ENCODE measurements around the gene ATP8A1.
A peak's percentile ranks its signal among the peaks of the same experiment; 100 is the strongest.

The ATP8A1 gene

DNA sequence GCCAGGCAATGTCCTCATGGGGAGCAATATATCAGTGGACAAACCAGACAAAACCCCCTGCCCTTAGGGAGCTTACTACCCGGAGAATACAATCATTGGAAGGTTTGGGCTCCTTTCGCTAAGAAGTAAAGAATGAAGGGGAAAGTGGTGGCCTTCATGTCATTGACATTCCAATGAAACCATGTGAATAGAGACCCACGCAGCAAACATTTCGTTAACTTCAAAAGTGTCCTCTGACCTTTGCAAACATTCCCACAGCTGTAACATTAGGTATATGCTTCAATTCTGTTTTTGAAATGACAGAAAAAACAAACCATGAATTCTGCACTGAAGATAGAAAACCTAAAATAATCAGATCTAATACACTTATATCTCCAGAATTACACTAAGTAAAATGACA is 7.0 kb downstream of the ATP8A1 start:
- DNase-seq (ENCODE audit: low read depth in 2 of 2): no peak

DNA sequence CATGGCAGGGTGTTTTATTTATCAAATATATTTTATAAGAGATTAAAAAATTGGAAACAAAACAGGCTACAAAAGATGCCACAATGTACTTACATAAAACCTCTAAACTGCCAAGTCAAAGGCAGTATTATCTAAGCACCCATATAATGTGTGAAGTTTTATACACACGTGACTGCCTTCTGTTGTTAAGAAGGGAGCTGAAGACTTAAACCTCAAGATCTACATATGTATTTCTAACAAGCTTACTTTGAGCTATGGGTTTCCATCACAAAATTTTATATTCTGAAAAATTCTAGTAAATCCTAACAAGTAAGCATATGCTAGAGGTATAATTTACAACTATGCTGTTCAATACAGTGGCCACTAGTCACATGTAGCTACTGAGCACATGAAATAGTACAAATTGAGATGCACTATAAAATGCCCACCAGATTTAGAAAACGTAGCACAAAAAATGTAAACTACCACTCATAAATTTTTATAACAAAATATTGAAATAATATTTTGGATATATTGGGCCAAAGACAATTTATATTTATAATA is 9.8 kb downstream of the ATP8A1 start:
- DNase-seq (ENCODE audit: low read depth in 2 of 2): no peak

- no peak for DNase-seq (ENCODE audit: low read depth in 2 of 2)
Measured at GRCh38 chr4:42646013-42646784, 10.7 kb downstream of the ATP8A1 start.

- DNase-seq (ENCODE audit: low read depth in 2 of 2): no peak
Measured at GRCh38 chr4:42644897-42645296, 12.0 kb downstream of the ATP8A1 start.

- DNase-seq (ENCODE audit: low read depth in 2 of 2): no peak
Measured at GRCh38 chr4:42643685-42644084, 13.2 kb downstream of the ATP8A1 start.

- no peak for DNase-seq (ENCODE audit: low read depth in 2 of 2)
Measured at GRCh38 chr4:42642845-42643615, 13.9 kb downstream of the ATP8A1 start.

- DNase-seq (ENCODE audit: low read depth in 2 of 2): no peak
Measured at GRCh38 chr4:42642101-42642797, 14.7 kb downstream of the ATP8A1 start.

- DNase-seq (ENCODE audit: low read depth in 2 of 2): no peak
Measured at GRCh38 chr4:42641656-42642055, 15.2 kb downstream of the ATP8A1 start.

DNA sequence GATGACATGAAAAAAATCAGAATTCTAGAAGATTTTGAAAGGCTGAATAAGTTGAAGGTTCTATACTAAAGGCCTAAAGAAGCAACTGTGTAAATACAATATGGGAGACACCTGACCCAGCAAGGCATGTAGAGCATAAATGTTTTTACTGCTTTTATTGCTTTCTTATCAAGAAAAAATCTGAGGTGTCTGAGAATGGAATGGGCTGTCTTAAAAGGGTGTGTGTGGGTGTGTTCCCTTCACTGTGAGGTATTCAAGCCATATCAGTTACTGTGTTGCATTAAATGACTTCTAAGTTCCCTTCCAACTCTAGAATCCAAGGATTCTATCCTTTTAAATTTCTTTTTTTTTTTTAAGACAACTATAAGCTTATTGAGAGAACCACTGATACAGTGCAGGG is 15.7 kb downstream of the ATP8A1 start:
- no peak for DNase-seq (ENCODE audit: low read depth in 2 of 2)

GRCh38 chr4:42640613-42641012 is 16.3 kb downstream of the ATP8A1 start:
- no peak for DNase-seq (ENCODE audit: low read depth in 2 of 2)

DNA sequence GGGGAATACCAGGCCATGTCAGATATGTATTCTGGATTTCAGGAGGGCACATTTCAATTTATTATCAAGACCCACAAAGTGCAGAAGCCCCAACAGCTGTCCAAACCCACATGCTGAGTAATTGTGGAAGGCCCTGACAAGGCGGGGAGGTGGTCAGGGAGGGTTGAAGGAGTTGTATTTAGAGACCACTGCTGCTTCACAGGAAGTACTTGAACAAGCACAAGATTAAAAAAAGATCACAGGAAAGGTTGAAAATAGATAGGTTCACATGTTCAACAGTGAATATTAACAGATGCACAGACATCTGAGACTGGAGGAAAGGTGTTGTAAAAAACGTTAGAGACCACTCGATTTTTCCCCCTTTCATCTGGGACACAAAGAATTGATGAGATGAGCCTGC is 17.9 kb downstream of the ATP8A1 start:
- no peak for DNase-seq (ENCODE audit: low read depth in 2 of 2)

DNA sequence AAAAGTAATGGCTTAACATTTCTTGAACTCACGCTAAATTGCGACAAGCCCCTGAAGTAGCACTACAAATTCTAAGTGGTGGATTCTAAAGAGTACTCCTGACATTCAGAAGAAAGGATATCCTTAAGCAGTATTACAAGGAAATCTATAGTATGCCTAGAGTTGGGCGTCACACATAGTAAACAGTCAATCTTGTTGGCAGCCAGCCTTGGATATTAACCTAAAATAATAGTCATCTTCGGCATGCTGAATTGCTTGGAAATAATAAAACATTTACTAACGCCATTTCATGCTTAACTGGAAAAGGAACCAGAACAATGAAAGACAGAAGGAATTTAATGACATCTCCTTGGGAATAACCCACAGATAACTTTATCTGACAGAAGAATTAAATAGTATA is 18.6 kb downstream of the ATP8A1 start:
- DNase-seq (ENCODE audit: low read depth in 2 of 2): no peak

DNA sequence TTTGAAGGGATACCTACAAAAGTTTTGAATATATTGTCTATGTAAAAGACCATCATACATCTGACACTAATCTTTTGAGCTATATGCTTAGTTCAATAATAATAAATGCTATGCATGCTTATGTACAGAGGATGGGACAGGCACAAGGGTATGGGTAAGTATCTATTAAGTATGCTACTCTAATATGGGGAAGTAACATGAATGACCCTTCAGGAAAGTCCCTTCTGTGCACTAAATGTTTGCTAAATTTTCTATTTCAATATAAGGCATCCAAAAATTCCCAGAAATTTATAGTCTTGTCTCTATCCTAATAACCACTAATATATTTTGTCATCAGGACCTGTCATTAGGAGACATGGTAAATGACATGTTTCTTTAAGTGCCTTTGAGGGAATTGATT is 19.0 kb downstream of the ATP8A1 start:
- DNase-seq (ENCODE audit: low read depth in 2 of 2): no peak

GRCh38 chr4:42637104-42637503 is 19.8 kb downstream of the ATP8A1 start:
- DNase-seq (ENCODE audit: low read depth in 2 of 2): no peak

- no peak for DNase-seq (ENCODE audit: low read depth in 2 of 2)
Measured at GRCh38 chr4:42636645-42636949, 20.3 kb downstream of the ATP8A1 start.

- no peak for DNase-seq (ENCODE audit: low read depth in 2 of 2)
Measured at GRCh38 chr4:42633605-42634388, 23.1 kb downstream of the ATP8A1 start.

GRCh38 chr4:42632653-42633382 is 24.1 kb downstream of the ATP8A1 start:
- DNase-seq (ENCODE audit: low read depth in 2 of 2): no peak

DNA sequence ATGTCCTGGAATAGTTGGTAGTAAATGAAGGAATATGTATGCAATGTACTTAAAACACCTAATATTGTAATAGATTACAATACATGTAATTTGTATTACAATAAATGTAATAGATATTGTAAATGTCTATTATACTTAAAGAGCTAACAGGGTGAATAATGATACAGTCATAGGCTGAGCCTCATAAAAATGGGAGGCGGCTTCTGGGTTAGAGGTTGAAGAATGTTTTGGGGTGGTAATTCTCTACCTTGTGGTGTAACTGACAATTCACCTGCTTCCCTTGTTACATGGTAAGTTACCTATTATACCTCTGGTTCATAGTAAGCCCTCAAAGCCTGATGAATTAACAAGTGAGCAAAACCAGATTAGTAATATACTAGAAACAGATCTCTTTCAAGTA is 26.0 kb downstream of the ATP8A1 start:
- DNase-seq (ENCODE audit: low read depth in 2 of 2): no peak

DNA sequence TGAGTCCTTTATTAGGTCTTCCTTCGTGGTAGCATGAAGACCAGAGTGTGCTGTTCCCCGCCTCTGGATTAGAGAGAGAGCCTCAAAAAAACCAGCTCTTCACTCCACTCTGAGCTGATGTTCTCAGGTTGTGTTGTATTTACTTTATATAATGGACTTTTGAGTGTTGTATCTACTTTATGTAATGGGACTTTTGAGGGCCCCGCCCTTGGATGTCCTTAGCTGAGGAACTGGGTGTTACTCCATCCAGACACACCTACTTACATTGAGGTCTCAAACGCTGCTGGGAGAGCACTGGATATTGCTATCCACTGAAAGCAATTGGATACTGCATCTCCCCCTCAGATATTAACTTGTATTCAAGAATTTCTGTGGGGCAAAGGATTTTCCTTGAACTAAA is 28.2 kb downstream of the ATP8A1 start:
- DNase-seq (ENCODE audit: low read depth in 2 of 2): no peak

DNA sequence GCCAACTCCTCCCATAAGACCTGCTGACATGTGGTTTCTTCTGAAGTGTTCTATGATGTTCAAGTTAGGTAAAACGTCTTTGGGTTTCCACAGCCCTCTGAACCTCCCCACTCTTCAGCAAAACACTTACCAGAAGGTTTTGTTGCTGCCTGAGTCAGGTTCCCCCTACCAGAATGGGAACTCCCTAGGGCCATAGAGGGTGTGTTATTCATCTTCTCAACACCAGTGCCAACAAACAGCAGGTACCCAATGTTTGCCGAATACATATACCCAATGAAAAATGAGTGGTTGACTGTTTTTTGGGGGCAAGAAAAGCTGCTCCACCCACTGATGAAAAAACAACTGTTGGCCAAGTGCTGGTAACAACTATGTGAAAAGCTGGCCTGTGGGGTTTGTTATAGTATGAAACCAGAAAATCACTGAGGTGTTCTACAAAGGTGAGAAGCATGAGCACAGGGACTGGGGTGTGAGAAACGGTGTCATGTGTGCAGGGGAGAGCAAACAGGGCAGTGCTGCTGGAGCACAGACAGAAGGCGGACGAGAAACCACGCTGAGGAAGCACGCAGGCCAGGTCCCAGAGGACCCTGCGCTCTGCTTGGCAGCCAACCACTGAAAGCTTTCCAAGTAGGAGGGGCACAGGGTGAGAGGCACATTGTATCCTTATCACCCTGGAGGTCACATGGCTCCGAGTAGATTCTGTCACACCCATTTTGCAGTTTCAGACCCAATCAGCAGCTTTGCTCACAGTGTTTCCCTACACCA is 28.8 kb downstream of the ATP8A1 start:
- peak; percentile 8 to 39 for DNase-seq (ENCODE audit: low read depth in 2 of 2)

Data from activated CD8-positive, alpha-beta memory T cell treated with anti-CD3 and anti-CD28 coated beads for 4 hours (primary cell).